Naive thymus-derived CD4-positive, alpha-beta T cell (primary cell): Measurements from ENCODE around the gene TBC1D19. TPM values are rescaled to one million over a fixed set of nuclear protein-coding genes. Genes with fewer than 3 reads are reported as not detected.
"Not testable (repeated sequence)": the region's sequence is repeated elsewhere in the genome, so short reads cannot be mapped to it uniquely, and the experiment has no call there.

ENCODE experiments used
- ATAC-seq: fragments of 150-1000 bp; cut with Tn5 transposase; 2 replicates; pipeline ENCODE4 v1.10.0; 2021; ENCODE audit warnings: mild to moderate bottlenecking, moderate library complexity
- CTCF ChIA-PET: fragments of 350-600 bp; sonication (Branson Sonifier 250); formaldehyde crosslinking; loops from one replicate; lab custom pipeline; 2021; ENCODE audit warnings: antibody characterized with exemption; lab: Charles Lee
- POLR2A ChIA-PET: fragments of 350-600 bp; sonication (Branson Sonifier 250); formaldehyde crosslinking; loops from one replicate; lab custom pipeline; 2021; ENCODE audit warnings: antibody characterized with exemption, inconsistent platforms; lab: Charles Lee
- DNase-seq, 9 donors: peaks; one replicate each; pipeline versions ENCODE4 v3.0.0 to v3.0.0-alpha.2; 2020 to 2022; ENCODE audit warnings: mixed read lengths in 1 of 9
- H3K27ac ChIP-seq: one replicate; pipeline ENCODE4 v1.7.0; 2013; ENCODE audit warnings: mild to moderate bottlenecking, low read depth, low read length, moderate library complexity
- H3K27me3 ChIP-seq, 2 donors: one replicate each; pipeline ENCODE4 v1.7.0; 2013; ENCODE audit warnings: low read length in 2 of 2, mild to moderate bottlenecking in 2 of 2, moderate library complexity in 2 of 2; ENCODE audit not compliant: control insufficient read depth in 2 of 2, insufficient read depth in 2 of 2
- H3K36me3 ChIP-seq, 3 experiments: 1 replicate in 2 of 3; 2 replicates in 1 of 3; pipeline ENCODE4 v1.7.0; 2013; ENCODE audit warnings: low read length in 3 of 3, mild to moderate bottlenecking in 3 of 3, moderate library complexity in 1 of 3; ENCODE audit not compliant: insufficient read depth in 3 of 3, control insufficient read depth in 2 of 3
- H3K4me1 ChIP-seq, 2 donors: one replicate each; pipeline ENCODE4 v1.7.0; 2013; ENCODE audit warnings: low read length in 2 of 2, mild to moderate bottlenecking in 2 of 2, moderate library complexity in 1 of 2; ENCODE audit not compliant: control insufficient read depth in 2 of 2, insufficient read depth in 2 of 2
- H3K4me3 ChIP-seq: 2 replicates; pipeline ENCODE4 v1.7.0; 2013; ENCODE audit warnings: mild to moderate bottlenecking, low read length
- H3K9me3 ChIP-seq, 3 experiments: 1 replicate in 2 of 3; 2 replicates in 1 of 3; pipeline ENCODE4 v1.7.0; 2013; ENCODE audit warnings: low read length in 3 of 3; ENCODE audit not compliant: control insufficient read depth in 2 of 3
- H3K27ac Mint-ChIP-seq, 9 donors: one replicate each; pipeline ENCODE4 v1.8.0; 2020 to 2022; ENCODE audit warnings: mixed read lengths in 9 of 9, mild to moderate bottlenecking in 8 of 9, moderate library complexity in 5 of 9, inconsistent platforms in 2 of 9
- H3K27me3 Mint-ChIP-seq, 5 donors: one replicate each; pipeline ENCODE4 v1.8.0; 2021 to 2022; ENCODE audit warnings: mixed read lengths in 5 of 5, mild to moderate bottlenecking in 1 of 5
- H3K36me3 Mint-ChIP-seq, 5 donors: one replicate each; pipeline ENCODE4 v1.8.0; 2020 to 2022; ENCODE audit warnings: mixed read lengths in 5 of 5, mild to moderate bottlenecking in 3 of 5, inconsistent platforms in 1 of 5
- H3K4me1 Mint-ChIP-seq, 7 donors: one replicate each; pipeline ENCODE4 v1.8.0; 2020 to 2022; ENCODE audit warnings: mixed read lengths in 7 of 7, mild to moderate bottlenecking in 3 of 7, inconsistent platforms in 1 of 7
- H3K4me3 Mint-ChIP-seq, 10 donors: one replicate each; pipeline ENCODE4 v1.8.0; 2020 to 2022; ENCODE audit warnings: mild to moderate bottlenecking in 10 of 10, mixed read lengths in 10 of 10, moderate library complexity in 6 of 10, inconsistent platforms in 2 of 10
- H3K9me3 Mint-ChIP-seq, 11 donors: one replicate each; pipeline ENCODE4 v1.8.0; 2020 to 2022; ENCODE audit warnings: mixed read lengths in 11 of 11, mild to moderate bottlenecking in 4 of 11, inconsistent platforms in 1 of 11, moderate library complexity in 1 of 11
- intact Hi-C, 2 donors: fragments of 100-400 bp; cut with micrococcal nuclease; formaldehyde crosslinking; loops; one replicate each; pipeline ENCODE4 v1.15.1; 2023
- polyA plus RNA-seq, 2 donors: library from polyadenylated mRNA; unstranded; fragments of 300-500 nt; fragmentation: Illumina TruSeq; gene quantifications; one replicate each; pipeline ENCODE4 v1.2.3, GENCODE V29; 2021
- total RNA-seq, 6 experiments: library from RNA in 5 of 6; stranded (reverse) in 5 of 6; gene quantifications; 1 replicate in 5 of 6; 2 replicates in 1 of 6; pipeline ENCODE4 v1.2.3 and lab custom pipeline; 2021 to 2026

Gene TBC1D19
- total and polyA plus RNA-seq, 7 experiments from 2014 or later, result 3.4 to 8.7 (median 5.1) TPM

DNA sequence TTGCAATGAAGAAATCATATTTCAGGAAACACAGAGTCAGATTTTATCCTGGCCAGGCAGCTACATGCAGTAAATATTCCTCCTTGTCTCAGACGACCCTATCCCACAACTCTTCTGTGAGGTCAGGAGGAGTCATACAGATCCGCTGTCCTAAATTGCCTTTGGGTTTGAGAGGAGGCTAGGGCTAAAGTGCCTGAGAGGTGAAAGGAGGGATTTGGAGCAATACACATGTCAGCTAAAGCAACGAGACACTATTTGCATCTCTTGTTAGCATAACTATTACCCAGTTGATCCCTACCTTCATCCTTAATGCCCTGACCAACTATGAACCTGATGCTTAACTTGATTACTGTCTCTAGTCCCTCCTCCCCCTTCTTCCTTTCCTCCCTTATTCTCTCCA is 98.6 kb downstream of the TBC1D19 start:
- H3K4me1 ChIP-seq, result no peaks in the 10 kb centered on the region
- CTCF ChIA-PET, result no interaction called here

DNA sequence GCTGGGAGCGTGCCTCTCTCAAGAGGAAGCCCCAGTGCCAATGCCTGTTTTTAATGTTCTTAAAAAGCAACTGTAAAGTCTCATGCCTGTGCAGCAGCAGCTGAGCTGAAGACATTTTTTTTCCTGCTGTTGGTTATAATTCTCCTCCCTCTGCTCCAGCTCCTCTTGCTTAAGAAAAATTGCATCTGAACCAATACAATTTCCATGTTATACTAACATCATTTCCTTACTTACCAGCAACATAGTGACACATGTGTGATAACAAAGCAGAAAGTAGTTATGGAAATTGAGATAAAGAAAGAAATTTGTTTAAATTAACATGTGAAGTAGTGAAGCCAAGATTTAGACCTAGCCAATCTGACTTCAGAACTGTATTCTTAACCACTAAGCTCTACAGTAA is 101.4 kb downstream of the TBC1D19 start:
- no peak overlapping the region for H3K27ac ChIP-seq
- Mint-ChIP-seq H3K4me3 (no peak overlapping the region), H3K36me3 (peaks cover 4 to 43% (median 35%) of the 10 kb centered on the region in 5 donors), H3K27ac (no peak overlapping the region), H3K27me3 (no peaks in the 10 kb centered on the region), H3K4me1 (no peaks in the 10 kb centered on the region), H3K9me3 (peaks cover 0 to 6% (median under 1%) of the 10 kb centered on the region in 11 donors)
- H3K4me1 ChIP-seq, result no peaks in the 10 kb centered on the region
- no peak overlapping the region for H3K4me3 ChIP-seq
- DNase-seq (no peak), ATAC-seq (no peak)
- intact Hi-C loops, result no loop called here
- H3K27me3 ChIP-seq, result no peaks in the 10 kb centered on the region
- CTCF ChIA-PET, result no interaction called here
- no peaks in the 10 kb centered on the region for H3K36me3 ChIP-seq
- H3K9me3 ChIP-seq, result no peaks in the 10 kb centered on the region
- POLR2A ChIA-PET, result no interaction called here

More for the DNA sequence above, 98.6 kb downstream of the TBC1D19 start:
- H3K27ac ChIP-seq, result no peak overlapping the region
- ATAC-seq (no peak), DNase-seq (no peak)
- peaks cover 5 to 34% (median 22%) of the 10 kb centered on the region in 11 donors for H3K9me3 Mint-ChIP-seq
- peaks cover 0 to 15% (median 0%) of the 10 kb centered on the region in 3 experiments for H3K9me3 ChIP-seq
- intact Hi-C loops, result no loop called here
- no peak overlapping the region for H3K4me3 Mint-ChIP-seq
- H3K36me3 Mint-ChIP-seq, result peaks cover 13 to 53% (median 42%) of the 10 kb centered on the region in 5 donors
- H3K27me3 ChIP-seq, result no peaks in the 10 kb centered on the region
- H3K4me1 Mint-ChIP-seq, result no peaks in the 10 kb centered on the region
- POLR2A ChIA-PET, result no interaction called here
- H3K27me3 Mint-ChIP-seq, result no peaks in the 10 kb centered on the region
- H3K27ac Mint-ChIP-seq, result no peak overlapping the region
- no peaks in the 10 kb centered on the region for H3K36me3 ChIP-seq
- no peak overlapping the region for H3K4me3 ChIP-seq

DNA sequence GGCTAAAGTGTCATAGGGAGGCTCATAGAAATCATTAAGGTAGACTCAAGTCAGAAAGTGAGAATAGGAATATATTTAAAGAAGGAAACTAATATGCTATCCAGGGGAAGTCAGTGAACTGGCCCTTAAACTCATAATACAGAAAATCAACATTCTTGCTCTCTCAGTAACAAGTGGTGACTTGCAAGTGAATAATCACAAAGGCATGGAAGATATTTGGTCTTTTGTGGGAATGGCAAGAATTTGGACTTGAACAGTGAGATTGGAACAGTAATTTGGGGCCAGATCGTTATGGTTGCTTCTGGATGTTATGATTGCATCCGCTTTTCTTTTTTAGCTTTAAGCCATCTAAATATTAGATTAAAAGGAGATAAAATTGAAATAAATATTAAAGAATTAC is 103.8 kb downstream of the TBC1D19 start:
- H3K9me3 ChIP-seq, result no peaks in the 10 kb centered on the region
- POLR2A ChIA-PET, result no interaction called here
- no peak overlapping the region for H3K27ac ChIP-seq
- DNase-seq (no peak), ATAC-seq (no peak)
- no peaks in the 10 kb centered on the region for H3K27me3 ChIP-seq
- peaks cover 10 to 50% (median 37%) of the 10 kb centered on the region in 5 donors for H3K36me3 Mint-ChIP-seq
- H3K4me1 ChIP-seq, result no peaks in the 10 kb centered on the region
- no peaks in the 10 kb centered on the region for H3K36me3 ChIP-seq
- no peak overlapping the region for H3K27ac Mint-ChIP-seq
- H3K4me3 ChIP-seq, result no peak overlapping the region
- intact Hi-C loops, result no loop called here
- H3K4me1 Mint-ChIP-seq, result no peaks in the 10 kb centered on the region
- H3K4me3 Mint-ChIP-seq, result no peak overlapping the region
- peaks cover 0 to 1% (median 0%) of the 10 kb centered on the region in 11 donors for H3K9me3 Mint-ChIP-seq
- CTCF ChIA-PET, result interaction anchor here (0.5 kb wide), 1 partner anchor 217 kb away, joined by 3 read pairs; no protein-coding TSS in a partner anchor
- H3K27me3 Mint-ChIP-seq, result no peaks in the 10 kb centered on the region

DNA sequence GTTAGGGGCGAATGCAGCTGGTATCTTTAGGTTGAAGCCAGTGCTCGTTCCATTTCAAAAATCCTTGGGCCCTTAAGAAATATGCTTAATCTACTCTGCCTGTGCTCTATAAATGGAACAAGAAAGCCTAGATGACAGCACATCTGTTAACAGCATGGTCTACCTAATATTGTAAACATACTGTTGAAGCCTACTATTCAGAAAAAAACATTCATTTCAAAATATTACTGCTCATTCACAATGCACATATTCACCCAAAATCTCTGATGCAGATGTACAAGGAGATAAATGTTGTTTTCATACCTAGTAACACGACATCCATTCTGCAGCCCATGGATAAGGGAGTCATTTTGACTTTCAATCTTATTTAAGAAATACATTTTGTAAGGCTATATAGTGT is 106.6 kb downstream of the TBC1D19 start:
- POLR2A ChIA-PET, result no interaction called here
- H3K4me1 Mint-ChIP-seq, result no peaks in the 10 kb centered on the region

DNA sequence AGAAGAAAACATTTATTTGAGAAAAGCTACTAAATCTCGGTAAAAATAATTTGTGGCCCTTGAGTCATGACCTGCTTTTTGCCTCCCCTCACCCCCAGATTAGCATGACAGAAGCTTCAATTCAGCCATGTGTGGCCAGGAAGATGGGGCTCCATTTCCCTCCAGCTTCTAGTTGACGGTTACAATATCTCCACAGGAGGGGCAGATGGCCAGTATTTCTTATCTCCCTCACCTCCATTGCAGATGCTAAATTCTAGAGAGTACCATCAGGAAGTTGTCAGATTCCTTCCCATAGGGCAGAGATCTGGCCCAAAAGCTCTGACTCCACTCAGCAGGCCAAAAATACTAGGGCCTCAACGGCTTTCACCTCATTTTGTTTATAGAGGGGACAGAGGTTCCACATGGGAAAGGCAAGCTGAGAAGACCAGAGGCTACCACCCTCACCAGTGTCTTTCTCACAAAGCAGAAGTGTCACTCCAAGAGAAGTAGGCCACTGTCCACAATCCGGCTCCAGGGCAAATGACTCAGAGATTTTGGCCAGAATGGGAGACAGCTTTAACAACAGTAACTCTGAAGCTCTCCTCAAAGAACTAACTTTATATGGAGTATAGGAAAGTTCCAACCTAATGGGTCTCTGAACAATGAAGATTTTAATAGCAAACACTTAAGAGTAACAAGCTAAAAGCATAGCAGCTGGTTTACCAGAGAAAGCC is 108.3 kb downstream of the TBC1D19 start:
- H3K4me1 Mint-ChIP-seq, result no peaks in the 10 kb centered on the region
- H3K27me3 Mint-ChIP-seq, result no peaks in the 10 kb centered on the region
- Histone ChIP-seq H3K4me3 (no peak overlapping the region), H3K27ac (no peak overlapping the region), H3K36me3 (no peaks in the 10 kb centered on the region), H3K4me1 (no peaks in the 10 kb centered on the region), H3K27me3 (no peaks in the 10 kb centered on the region), H3K9me3 (no peaks in the 10 kb centered on the region)
- peaks cover 10 to 53% (median 25%) of the 10 kb centered on the region in 5 donors for H3K36me3 Mint-ChIP-seq
- no peak overlapping the region for H3K4me3 Mint-ChIP-seq
- DNase-seq (no peak), ATAC-seq (no peak)
- POLR2A ChIA-PET, result no interaction called here
- H3K27ac Mint-ChIP-seq, result no peak overlapping the region
- intact Hi-C loops, result no loop called here
- CTCF ChIA-PET, result interaction anchor here (0.6 kb wide), 1 partner anchor 293 kb away, joined by 3 read pairs; no protein-coding TSS in a partner anchor
- H3K9me3 Mint-ChIP-seq, result peaks cover 0 to 16% (median 9%) of the 10 kb centered on the region in 11 donors

More for the DNA sequence above, 106.6 kb downstream of the TBC1D19 start:
- Mint-ChIP-seq H3K9me3 (peaks cover 0 to 6% (median 2%) of the 10 kb centered on the region in 11 donors), H3K27ac (no peak overlapping the region), H3K36me3 (peaks cover 10 to 55% (median 36%) of the 10 kb centered on the region in 5 donors), H3K4me3 (no peak overlapping the region), H3K27me3 (no peaks in the 10 kb centered on the region)
- no peaks in the 10 kb centered on the region for H3K9me3 ChIP-seq
- intact Hi-C loops, result no loop called here
- no peak overlapping the region for H3K4me3 ChIP-seq
- H3K4me1 ChIP-seq, result no peaks in the 10 kb centered on the region
- no peaks in the 10 kb centered on the region for H3K27me3 ChIP-seq
- H3K27ac ChIP-seq, result no peak overlapping the region
- DNase-seq (no peak), ATAC-seq (no peak)
- CTCF ChIA-PET, result no interaction called here
- H3K36me3 ChIP-seq, result no peaks in the 10 kb centered on the region

DNA sequence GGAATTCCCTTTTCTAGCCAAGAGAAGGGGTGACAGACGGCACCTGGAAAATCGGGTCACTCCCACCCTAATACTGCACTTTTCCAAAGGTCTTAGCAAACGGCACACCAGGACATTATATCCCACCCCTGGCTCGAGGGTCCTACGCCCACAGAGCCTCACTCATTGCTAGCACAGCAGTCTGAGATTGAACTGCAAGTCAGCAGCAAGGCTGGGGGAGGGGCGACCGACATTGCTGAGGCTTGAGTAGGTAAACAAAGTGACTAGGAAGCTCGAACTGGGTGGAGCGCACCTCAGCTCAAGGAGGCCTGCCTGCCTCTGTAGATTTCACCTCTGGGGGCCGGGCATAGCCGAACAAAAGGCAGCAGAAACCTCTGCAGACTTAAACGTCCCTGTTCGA is 110.2 kb downstream of the TBC1D19 start:
- intact Hi-C loops, H3K36me3 ChIP-seq, H3K4me3 ChIP-seq, POLR2A ChIA-PET, H3K27me3 Mint-ChIP-seq, H3K4me3 Mint-ChIP-seq, H3K9me3 ChIP-seq, H3K4me1 Mint-ChIP-seq, H3K4me1 ChIP-seq, H3K27ac Mint-ChIP-seq, H3K27ac ChIP-seq, DNase-seq, H3K27me3 ChIP-seq, CTCF ChIA-PET, ATAC-seq: not testable (repeated sequence)
- H3K9me3 Mint-ChIP-seq, result peaks cover 0 to 25% (median 13%) of the 10 kb centered on the region in 11 donors
- H3K36me3 Mint-ChIP-seq, result peaks cover 10 to 49% (median 25%) of the 10 kb centered on the region in 5 donors

DNA sequence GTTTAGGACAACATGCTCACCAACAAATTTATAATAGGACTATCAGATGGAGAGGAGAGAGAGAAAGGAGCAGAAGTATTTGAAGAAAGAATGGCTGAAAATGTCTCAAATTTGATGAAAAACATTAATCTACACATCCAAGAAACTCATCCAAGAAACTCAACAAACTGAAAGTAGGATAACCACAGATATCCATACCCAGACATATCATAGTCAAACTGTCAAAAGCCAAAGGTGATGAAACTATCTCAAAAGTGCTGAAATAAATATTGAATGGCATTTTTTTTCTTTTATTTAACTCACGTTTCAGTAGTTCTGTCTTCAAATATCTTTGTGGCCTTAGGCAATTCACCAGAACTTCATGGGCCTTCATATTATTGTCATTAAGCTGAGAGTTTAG is 116.2 kb downstream of the TBC1D19 start:
- no peak overlapping the region for H3K4me3 Mint-ChIP-seq
- Histone ChIP-seq H3K36me3 (no peaks in the 10 kb centered on the region), H3K27me3 (no peaks in the 10 kb centered on the region), H3K27ac (no peak overlapping the region), H3K9me3 (no peaks in the 10 kb centered on the region), H3K4me1 (no peaks in the 10 kb centered on the region), H3K4me3 (no peak overlapping the region)
- intact Hi-C loops, result no loop called here
- DNase-seq, result no peak
- no peaks in the 10 kb centered on the region for H3K27me3 Mint-ChIP-seq
- H3K27ac Mint-ChIP-seq, result peak overlapping the region in 1 of 9 donors; percentile 12
- H3K4me1 Mint-ChIP-seq, result no peaks in the 10 kb centered on the region
- ATAC-seq, result no peak
- H3K36me3 Mint-ChIP-seq, result peaks cover 0 to 16% (median 0%) of the 10 kb centered on the region in 5 donors
- ChIA-PET CTCF (no interaction called here), POLR2A (no interaction called here)
- H3K9me3 Mint-ChIP-seq, result peaks cover 0 to 22% (median 11%) of the 10 kb centered on the region in 11 donors
